ENCODE data around the gene ERMP1.

ERMP1 gene

DNA sequence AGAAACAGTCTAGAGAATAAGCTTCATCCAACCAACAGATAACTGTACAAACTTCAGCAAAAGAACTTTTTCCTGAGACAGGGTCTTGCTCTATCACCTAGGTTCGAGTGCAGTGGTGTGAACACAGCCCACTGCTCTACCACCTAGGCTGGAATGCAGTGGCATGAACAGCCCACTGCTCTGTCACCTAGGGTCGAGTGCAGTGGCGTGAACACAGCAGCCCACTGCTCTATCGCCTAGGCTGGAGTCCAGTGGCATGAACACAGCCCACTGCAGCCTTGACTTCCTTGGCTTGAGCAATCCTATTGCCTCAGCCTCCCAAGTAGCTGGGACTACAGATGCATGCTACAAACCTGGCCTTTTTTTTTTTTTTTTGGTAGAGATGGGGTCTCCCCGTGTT is 43.4 kb downstream of the ERMP1 start:
- no peak overlapping the region for H3K4me3 Mint-ChIP-seq
- TF ChIP-seq, protein P1, sequence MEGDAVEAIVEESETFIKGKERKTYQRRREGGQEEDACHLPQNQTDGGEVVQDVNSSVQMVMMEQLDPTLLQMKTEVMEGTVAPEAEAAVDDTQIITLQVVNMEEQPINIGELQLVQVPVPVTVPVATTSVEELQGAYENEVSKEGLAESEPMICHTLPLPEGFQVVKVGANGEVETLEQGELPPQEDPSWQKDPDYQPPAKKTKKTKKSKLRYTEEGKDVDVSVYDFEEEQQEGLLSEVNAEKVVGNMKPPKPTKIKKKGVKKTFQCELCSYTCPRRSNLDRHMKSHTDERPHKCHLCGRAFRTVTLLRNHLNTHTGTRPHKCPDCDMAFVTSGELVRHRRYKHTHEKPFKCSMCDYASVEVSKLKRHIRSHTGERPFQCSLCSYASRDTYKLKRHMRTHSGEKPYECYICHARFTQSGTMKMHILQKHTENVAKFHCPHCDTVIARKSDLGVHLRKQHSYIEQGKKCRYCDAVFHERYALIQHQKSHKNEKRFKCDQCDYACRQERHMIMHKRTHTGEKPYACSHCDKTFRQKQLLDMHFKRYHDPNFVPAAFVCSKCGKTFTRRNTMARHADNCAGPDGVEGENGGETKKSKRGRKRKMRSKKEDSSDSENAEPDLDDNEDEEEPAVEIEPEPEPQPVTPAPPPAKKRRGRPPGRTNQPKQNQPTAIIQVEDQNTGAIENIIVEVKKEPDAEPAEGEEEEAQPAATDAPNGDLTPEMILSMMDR (IDR thresholded peaks at IDR 0.05): no peak
- H3K36me3 Mint-ChIP-seq (ENCODE audit: low read depth): peaks cover 48% of the 10 kb centered on the region
- H3K9me3 Mint-ChIP-seq: no peaks in the 10 kb centered on the region
- H3K27me3 Mint-ChIP-seq (ENCODE audit: low read depth, poor library complexity): no peaks in the 10 kb centered on the region
- no peak overlapping the region for H3K27ac Mint-ChIP-seq
- DNase-seq: no peak
- H3K4me1 Mint-ChIP-seq: no peaks in the 10 kb centered on the region

DNA sequence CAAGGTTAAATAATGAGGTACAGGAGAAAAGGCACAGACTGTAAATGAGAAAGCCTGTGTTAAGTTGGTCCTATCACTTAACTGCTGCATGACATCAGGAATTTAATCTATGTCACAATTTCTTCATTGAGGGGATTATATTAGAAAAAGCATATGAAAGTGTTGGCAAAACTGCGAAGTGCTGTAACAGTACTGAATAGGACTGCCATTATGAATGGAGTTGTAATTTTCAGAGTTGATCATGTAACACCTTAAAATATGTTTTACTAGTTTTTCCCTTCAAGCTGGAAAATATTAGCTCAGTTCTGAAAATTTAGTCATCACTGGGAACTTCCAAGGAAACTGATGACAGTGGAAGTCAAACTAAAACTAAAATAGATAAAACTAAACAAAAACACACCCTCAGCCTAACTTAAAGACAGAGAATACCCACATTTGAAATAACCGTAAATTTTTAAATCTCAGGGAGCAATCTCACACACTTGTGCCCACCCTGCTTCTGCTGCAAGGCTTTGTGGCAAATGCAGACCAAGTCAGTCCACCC is 45.1 kb downstream of the ERMP1 start:
- TF ChIP-seq, protein P1 (IDR thresholded peaks at IDR 0.05): no peak
- DNase-seq: no peak
- Mint-ChIP-seq H3K27ac (no peak overlapping the region), H3K36me3 (ENCODE audit: low read depth) (peaks cover 64% of the 10 kb centered on the region), H3K27me3 (ENCODE audit: low read depth, poor library complexity) (no peaks in the 10 kb centered on the region), H3K4me1 (no peaks in the 10 kb centered on the region), H3K9me3 (peaks cover 12% of the 10 kb centered on the region), H3K4me3 (no peak overlapping the region)

DNA sequence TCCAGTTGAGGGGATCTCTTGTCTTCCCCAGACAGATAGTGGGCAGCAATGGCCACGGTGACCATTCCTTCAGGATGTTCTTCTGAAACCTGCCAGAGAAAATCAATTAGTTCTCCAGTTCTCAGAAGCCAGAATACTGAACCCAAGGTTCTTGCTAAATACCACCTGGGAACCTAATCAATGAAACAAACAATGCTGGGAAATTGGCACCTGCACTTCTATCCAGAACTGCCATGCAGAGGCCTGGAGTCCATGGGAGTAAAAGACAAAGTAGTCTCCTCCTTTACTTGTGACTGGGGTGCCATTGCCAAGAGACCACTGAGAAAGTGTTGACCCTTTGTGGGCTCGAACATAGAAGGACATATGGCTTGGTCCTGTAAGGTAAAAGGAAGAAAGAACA is 45.7 kb downstream of the ERMP1 start:
- Mint-ChIP-seq H3K4me3 (no peak overlapping the region), H3K36me3 (ENCODE audit: low read depth) (peaks cover 70% of the 10 kb centered on the region)
- TF ChIP-seq, protein P1 (IDR thresholded peaks at IDR 0.05): no peak

DNA sequence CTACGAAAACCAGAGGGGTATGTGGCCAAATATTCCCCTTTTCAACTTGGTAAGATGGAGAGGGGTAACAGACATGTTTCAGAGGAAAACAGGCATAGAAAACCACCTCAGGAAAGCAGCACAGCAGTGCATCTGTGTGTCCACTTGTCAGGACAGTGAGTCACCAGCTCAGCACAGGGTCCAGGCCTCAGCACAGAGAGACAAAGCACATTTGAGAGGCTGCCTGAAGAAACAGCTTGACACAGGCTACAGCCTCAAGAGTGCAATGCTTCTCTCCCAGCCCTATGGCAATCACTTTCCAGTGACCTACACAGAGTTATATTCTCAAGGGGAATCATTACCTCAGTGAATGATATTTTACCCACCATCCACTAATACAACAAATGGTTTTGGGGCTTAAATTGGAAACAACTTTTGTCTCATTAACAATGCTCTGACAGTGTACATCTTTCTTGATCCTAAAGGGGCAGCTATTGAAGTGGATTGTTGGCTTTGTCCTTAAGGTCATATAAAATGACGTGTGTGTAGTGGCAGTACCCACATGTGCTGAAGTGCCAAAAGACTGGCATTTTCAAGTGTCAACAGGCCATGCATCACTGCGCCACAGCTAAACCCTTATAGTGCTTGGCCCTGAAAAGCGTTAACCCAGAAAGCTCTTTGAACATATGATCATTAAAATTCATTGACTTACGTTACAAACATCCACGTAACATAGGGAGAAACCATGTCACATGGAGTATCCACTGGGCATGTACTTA is 46.4 kb downstream of the ERMP1 start:
- Mint-ChIP-seq H3K36me3 (ENCODE audit: low read depth) (peaks cover 71% of the 10 kb centered on the region), H3K27ac (no peak overlapping the region), H3K27me3 (ENCODE audit: low read depth, poor library complexity) (no peaks in the 10 kb centered on the region), H3K4me3 (no peak overlapping the region), H3K9me3 (peaks cover 25% of the 10 kb centered on the region), H3K4me1 (no peaks in the 10 kb centered on the region)
- DNase-seq: no peak
- TF ChIP-seq, protein P1 (IDR thresholded peaks at IDR 0.05): no peak

More for the DNA sequence above, 45.7 kb downstream of the ERMP1 start:
- H3K27ac Mint-ChIP-seq: no peak overlapping the region
- DNase-seq: no peak
- H3K4me1 Mint-ChIP-seq: no peaks in the 10 kb centered on the region
- H3K27me3 Mint-ChIP-seq (ENCODE audit: low read depth, poor library complexity): no peaks in the 10 kb centered on the region
- H3K9me3 Mint-ChIP-seq: peaks cover 18% of the 10 kb centered on the region

DNA sequence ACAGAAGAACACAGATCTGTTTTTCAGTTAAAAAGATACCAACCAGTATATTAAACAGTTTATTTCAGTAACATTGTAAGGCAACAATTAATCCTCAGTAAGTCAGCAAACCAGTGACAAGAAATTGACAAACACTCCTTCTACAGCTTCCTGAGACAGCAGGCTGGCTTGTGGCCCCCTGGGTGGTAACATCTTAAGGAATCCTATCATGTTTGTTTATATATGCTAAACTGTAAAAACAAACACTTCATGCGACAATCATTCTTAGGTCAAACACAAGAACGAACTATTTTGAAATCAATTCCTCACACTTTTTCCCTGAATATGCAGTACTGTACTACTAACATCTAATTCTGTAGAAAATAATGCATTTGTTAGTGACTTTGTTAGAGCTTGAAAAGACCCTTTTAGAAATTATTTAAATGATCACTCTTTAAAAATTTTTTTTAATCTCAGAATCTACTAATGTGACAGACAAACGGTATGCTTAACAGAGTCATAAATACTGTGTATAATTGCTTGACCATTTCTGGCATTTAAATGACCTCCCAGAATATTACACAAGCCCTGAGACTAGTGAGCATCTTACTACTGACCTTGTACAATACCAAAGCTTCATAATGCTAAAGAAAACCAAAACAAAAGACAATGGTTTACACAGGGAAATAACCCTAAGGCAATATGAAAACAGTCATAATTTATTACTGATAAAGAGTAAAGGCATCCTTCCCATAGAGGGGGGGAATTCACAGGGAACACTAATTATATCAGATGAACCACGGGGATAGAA is 48.2 kb downstream of the ERMP1 start:
- TF ChIP-seq, protein P1 (IDR thresholded peaks at IDR 0.05): no peak
- Mint-ChIP-seq H3K4me3 (no peak overlapping the region), H3K9me3 (peaks cover 43% of the 10 kb centered on the region), H3K4me1 (no peaks in the 10 kb centered on the region), H3K36me3 (ENCODE audit: low read depth) (peaks cover 76% of the 10 kb centered on the region), H3K27me3 (ENCODE audit: low read depth, poor library complexity) (no peaks in the 10 kb centered on the region), H3K27ac (no peak overlapping the region)
- DNase-seq: no peak

Measured in nephron progenitor cell (in vitro differentiated cells).